ENCODE data around the gene TMUB2.
"Not testable (repeated sequence)": the region's sequence is repeated elsewhere in the genome, so short reads cannot be mapped to it uniquely, and the experiment has no call there.

TMUB2 gene

DNA sequence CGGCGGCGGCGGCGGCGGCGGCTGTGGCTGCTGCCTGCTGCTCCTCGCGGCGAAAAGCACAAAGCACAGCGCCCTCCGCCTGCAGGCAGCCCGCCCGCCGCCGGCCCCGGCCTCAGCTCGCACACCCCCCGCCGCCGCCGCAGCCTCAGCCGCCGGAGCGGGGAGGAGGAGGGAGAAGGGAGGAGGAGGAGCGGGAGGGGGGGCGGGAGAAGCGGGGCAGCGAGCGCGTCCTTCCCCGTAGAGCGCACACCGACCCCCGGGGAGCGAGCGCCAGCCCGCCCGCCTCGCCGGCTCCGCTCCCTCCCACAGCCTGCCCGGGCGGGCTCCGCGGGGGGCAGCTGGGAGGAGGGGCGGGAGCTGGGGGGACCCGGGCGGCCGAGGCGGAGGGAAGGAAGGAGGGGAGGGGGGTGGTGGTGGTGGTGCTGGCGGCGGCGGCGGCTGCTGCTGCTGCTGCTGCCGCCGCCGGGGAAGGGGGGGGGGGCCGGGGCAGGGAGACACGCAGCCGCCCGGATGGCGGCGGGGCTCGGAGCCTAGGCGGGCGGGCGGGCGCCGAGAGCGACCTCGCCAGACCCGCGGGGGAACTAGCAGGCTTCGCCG, 32.9 kb downstream of the TMUB2 start, which contains the start of gene UBTF:
UBTF (minus strand) TSS at position 60 of the 597 bp plus-strand sequence. CDS start 1,446 bp downstream, outside the sequence.
- peak; percentile 34 to 56 for DNase-seq

- DNase-seq = no peak
These were observed 33.7 kb downstream of the TMUB2 start for GRCh38 chr17:44220213-44221083.

DNA sequence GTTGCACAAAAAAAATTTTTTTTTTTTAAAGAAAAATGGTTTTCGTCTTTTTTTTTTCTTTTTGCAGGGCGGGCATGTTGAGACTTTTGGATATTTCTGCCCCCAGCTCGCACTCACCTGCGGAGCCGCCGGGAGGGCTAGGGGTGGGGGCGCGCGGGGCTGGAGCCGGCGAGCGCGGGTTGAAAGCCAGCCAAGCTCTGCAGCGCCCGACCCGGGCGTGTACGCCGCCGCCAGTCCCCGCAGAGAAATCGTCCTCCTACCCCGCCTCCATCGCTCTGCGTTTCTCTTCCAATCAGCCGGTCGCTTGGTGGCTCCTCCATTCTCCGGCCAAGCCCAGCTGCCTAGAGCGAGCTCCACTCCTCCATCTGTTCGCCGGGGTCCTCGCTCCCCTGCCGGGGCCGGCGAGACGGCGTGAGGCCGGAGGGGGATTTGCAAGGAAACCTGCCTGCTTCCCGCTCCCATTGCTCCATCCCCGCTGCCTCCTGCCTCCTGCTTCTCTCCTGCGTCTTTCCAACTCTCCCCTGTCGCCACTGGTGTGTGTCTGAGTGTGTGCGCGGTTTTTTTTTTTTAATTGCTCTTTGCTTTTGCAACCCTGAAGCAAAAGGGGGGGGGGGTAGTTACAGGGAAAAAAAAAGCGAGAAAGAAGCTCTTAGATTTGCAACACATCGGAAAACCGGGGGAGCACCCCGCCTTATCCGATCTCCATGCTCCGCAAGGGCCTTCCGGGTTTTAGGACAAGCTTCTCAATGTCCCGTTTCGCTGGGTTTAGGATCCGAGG, 34.5 kb downstream of the TMUB2 start:
- peak; percentile 45 to 54 for DNase-seq

DNA sequence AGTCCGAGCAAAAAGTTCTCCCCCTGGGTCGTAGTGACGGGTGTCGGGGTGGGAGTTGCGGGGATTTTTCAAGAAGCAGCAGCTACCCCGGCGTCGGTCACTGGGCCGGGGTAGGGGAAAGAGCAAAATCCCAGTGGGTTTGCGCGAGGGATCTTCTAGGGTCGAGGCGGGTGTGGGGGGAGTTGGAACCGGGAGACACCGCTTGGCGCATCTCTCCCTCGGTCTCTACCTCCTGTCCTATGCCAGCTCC, 35.0 kb downstream of the TMUB2 start:
- no peak for DNase-seq

GRCh38 chr17:44222112-44222869, 35.5 kb downstream of the TMUB2 start:
- no peak for DNase-seq

- no peak for DNase-seq
These were observed 36.8 kb downstream of the TMUB2 start for GRCh38 chr17:44223541-44224071.

DNA sequence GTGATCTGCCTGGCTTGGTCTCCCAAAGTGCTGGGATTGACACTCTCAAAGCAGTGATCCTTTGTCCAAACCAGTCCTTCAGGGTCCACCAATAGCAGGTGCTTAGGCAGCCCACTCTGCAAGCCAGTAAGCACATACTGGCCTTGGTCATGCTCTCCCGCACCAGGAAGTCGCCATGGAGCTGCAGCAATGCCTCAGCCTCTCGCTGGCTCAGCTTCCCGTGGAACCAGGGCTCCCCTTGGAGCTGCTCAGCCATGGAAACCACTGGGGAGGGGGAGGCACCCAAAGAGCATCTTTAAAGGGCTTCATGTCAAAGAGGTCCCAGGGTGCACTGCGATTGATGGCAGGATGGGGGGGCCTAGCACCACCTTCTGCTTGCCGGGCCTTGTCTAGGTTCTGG, 42.3 kb downstream of the TMUB2 start:
- no peak for DNase-seq

- DNase-seq = no peak
These were observed 43.4 kb downstream of the TMUB2 start for GRCh38 chr17:44230140-44230539.

GRCh38 chr17:44232061-44232460, 45.3 kb downstream of the TMUB2 start:
- DNase-seq = no peak

- DNase-seq = no peak
These were observed 46.8 kb downstream of the TMUB2 start for GRCh38 chr17:44233582-44233981.

GRCh38 chr17:44235583-44235936, 48.8 kb downstream of the TMUB2 start:
- no peak for DNase-seq

DNA sequence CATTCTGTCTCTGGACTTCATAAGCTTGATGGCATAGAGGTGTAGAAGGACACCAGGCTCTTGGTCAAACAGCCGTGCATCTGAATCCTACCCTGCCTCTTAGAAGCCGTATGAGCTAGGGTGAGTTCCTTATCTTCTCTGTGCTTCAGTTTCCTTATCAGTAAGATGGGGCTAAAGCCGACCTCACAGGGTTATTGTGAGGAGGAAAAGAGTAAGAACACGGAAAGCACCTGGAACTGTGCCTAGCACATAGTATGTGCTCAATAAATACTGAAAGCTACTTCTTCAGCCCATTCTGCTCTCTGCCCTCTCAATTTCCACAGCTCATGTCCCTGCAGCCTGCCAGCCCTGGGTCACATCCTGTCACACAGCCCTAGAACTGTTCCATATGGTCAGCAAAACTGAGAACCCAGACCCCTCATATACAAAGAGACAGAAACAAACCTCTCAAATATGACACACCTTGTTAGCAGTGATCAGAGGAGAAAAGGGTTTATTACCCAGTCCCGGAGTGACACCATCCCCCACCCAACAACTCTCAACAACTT, 49.7 kb downstream of the TMUB2 start:
- no peak for DNase-seq

GRCh38 chr17:44237886-44238285, 51.1 kb downstream of the TMUB2 start:
- DNase-seq = not testable (repeated sequence)

GRCh38 chr17:44241106-44241624, 54.4 kb downstream of the TMUB2 start:
- no peak for DNase-seq

Measured in stimulated activated CD4-positive, alpha-beta T cell treated with anti-CD3 and anti-CD28 coated beads, Interleukin-2, amount 100 ng/mL, for 48 hours (primary cell).